PC-9 (cell line): ENCODE measurements around the gene CALN1. TPM values are rescaled to one million over a fixed set of nuclear protein-coding genes. Genes with fewer than 3 reads are reported as not detected.

Source experiments
- BruUV-seq: library from RNA; stranded (reverse); fragments of 400-500 nt; replicated peaks from 2 replicates; lab custom pipeline; 2021; lab: Mats Ljungman, UMichigan
- CTCF ChIA-PET: fragments of 300-600 bp; sonication (Branson Sonifier 250); formaldehyde crosslinking; loops from one replicate; lab custom pipeline; 2022; ENCODE audit warnings: antibody characterized with exemption; lab: Charles Lee
- POLR2A ChIA-PET: fragments of 300-600 bp; sonication (Branson Sonifier 250); formaldehyde crosslinking; loops from one replicate; lab custom pipeline; 2022; ENCODE audit warnings: antibody characterized with exemption; ENCODE audit not compliant: unreplicated experiment; lab: Charles Lee
- DNase-seq, 2 experiments: peaks; one replicate each; pipeline versions ENCODE4 v3.0.0 to v3.0.0-alpha.2; 2015 to 2022; ENCODE audit warnings: mixed read lengths in 1 of 2
- H2AFZ ChIP-seq: fragments of 200-600 bp; sonication (generic); 2 replicates; pipeline ENCODE4 v1.8.1; 2017; ENCODE audit warnings: antibody characterized with exemption
- H3F3A ChIP-seq: fragments of 200-600 bp; sonication (generic); 2 replicates; pipeline ENCODE4 v1.8.1; 2017; ENCODE audit warnings: antibody characterized with exemption, mild to moderate bottlenecking, low read depth; ENCODE audit not compliant: insufficient read depth
- H3K27ac ChIP-seq: fragments of 200-600 bp; sonication (generic); 2 replicates; pipeline ENCODE4 v1.6.1; 2016; ENCODE audit warnings: mixed run types
- H3K27me3 ChIP-seq: fragments of 200-600 bp; sonication (generic); 2 replicates; pipeline ENCODE4 v1.6.1; 2016; ENCODE audit warnings: low read depth, mixed run types; ENCODE audit not compliant: insufficient read depth
- H3K36me3 ChIP-seq: fragments of 200-600 bp; sonication (generic); 2 replicates; pipeline ENCODE4 v1.6.1; 2016; ENCODE audit warnings: low read depth, mixed run types
- H3K4me1 ChIP-seq: fragments of 200-600 bp; sonication (generic); replicated peaks from 2 replicates; pipeline ENCODE4 v1.6.1; 2016; ENCODE audit warnings: mixed run types; ENCODE audit not compliant: insufficient read depth
- H3K4me2 ChIP-seq: fragments of 200-600 bp; sonication (generic); 2 replicates; pipeline ENCODE4 v1.6.1; 2017; ENCODE audit warnings: mixed run types
- H3K4me3 ChIP-seq: fragments of 200-600 bp; sonication (generic); 2 replicates; pipeline ENCODE4 v1.6.1; 2016; ENCODE audit warnings: mixed run types
- H3K79me2 ChIP-seq: fragments of 200-600 bp; sonication (generic); 2 replicates; pipeline ENCODE4 v1.6.1; 2017; ENCODE audit warnings: low read depth, mixed run types
- H3K9me2 ChIP-seq: fragments of 200-600 bp; sonication (generic); 2 replicates; pipeline ENCODE4 v1.8.1; 2017; ENCODE audit warnings: mild to moderate bottlenecking; ENCODE audit not compliant: insufficient read depth
- H3K9me3 ChIP-seq: fragments of 200-600 bp; sonication (generic); 2 replicates; pipeline ENCODE4 v1.8.1; 2016; ENCODE audit warnings: low read depth; ENCODE audit not compliant: insufficient read depth
- H4K20me1 ChIP-seq: fragments of 200-600 bp; sonication (generic); 2 replicates; pipeline ENCODE4 v1.8.1; 2017; ENCODE audit not compliant: insufficient read depth
- EZH2 ChIP-seq: fragments of 200-600 bp; sonication (generic); IDR thresholded peaks from 2 replicates; pipeline ENCODE4 v1.8.0; 2017; ENCODE audit warnings: antibody characterized with exemption, low read depth
- intact Hi-C: fragments of 100-400 bp; cut with micrococcal nuclease; formaldehyde crosslinking; loops from one replicate; pipeline ENCODE4 v1.10.0; 2022; ENCODE audit not compliant: unreplicated experiment
- total RNA-seq: library from RNA; stranded (reverse); gene quantifications from 2 replicates; pipeline ENCODE4 v1.2.3, GENCODE V29; 2021
- TF ChIP-seq, protein P1 (sequence below): fragments of 200-600 bp; sonication (generic); conservative IDR thresholded peaks from 2 replicates; pipeline ENCODE4 v1.6.1; 2017; ENCODE audit warnings: mixed run types, antibody characterized with exemption, mild to moderate bottlenecking, moderate library complexity

Gene CALN1
- total RNA-seq, 1 experiment from 2014 or later = not detected

DNA sequence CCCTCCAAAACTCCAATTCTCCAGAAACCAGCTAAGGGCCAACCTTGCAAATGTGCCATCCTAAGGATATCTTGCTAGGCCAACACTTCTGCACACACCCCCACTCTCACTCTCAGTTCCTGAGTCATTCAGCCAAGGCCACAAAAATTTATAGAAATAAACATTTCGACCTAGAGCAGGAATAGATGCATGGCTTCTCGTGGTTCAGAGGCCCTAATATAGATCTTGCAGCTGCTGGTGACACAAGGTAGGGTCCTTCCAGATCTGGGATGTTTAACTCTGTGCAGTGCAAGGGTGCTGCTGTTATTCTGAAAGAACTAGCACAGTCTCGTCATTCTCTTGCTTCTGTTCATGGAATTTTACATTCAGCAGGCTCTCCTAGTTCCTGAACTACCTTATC, 369.3 kb downstream of the CALN1 start:
- H3K36me3 ChIP-seq = no peaks in the 10 kb centered on the region
- TF ChIP-seq, protein P1, sequence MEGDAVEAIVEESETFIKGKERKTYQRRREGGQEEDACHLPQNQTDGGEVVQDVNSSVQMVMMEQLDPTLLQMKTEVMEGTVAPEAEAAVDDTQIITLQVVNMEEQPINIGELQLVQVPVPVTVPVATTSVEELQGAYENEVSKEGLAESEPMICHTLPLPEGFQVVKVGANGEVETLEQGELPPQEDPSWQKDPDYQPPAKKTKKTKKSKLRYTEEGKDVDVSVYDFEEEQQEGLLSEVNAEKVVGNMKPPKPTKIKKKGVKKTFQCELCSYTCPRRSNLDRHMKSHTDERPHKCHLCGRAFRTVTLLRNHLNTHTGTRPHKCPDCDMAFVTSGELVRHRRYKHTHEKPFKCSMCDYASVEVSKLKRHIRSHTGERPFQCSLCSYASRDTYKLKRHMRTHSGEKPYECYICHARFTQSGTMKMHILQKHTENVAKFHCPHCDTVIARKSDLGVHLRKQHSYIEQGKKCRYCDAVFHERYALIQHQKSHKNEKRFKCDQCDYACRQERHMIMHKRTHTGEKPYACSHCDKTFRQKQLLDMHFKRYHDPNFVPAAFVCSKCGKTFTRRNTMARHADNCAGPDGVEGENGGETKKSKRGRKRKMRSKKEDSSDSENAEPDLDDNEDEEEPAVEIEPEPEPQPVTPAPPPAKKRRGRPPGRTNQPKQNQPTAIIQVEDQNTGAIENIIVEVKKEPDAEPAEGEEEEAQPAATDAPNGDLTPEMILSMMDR = no peak
- TF ChIP-seq EZH2 = no peak
- H3K9me3 ChIP-seq = no peaks in the 10 kb centered on the region
- H3K4me2 ChIP-seq = no peak overlapping the region
- ChIA-PET POLR2A (no interaction called here), CTCF (no interaction called here)
- peaks cover 6% of the 10 kb centered on the region; the same call in 1 of the 2 replicates for H3K27me3 ChIP-seq
- no peaks in the 10 kb centered on the region for H4K20me1 ChIP-seq
- H2AFZ ChIP-seq = no peak overlapping the region
- no peaks in the 10 kb centered on the region for H3F3A ChIP-seq
- intact Hi-C loops = no loop called here
- H3K9me2 ChIP-seq = no peaks in the 10 kb centered on the region
- no peak overlapping the region for H3K27ac ChIP-seq
- DNase-seq = no peak
- H3K4me3 ChIP-seq = no peak overlapping the region
- H3K4me1 ChIP-seq = no peaks in the 10 kb centered on the region
- no TSS peak for BruUV-seq
- no peaks in the 10 kb centered on the region for H3K79me2 ChIP-seq

DNA sequence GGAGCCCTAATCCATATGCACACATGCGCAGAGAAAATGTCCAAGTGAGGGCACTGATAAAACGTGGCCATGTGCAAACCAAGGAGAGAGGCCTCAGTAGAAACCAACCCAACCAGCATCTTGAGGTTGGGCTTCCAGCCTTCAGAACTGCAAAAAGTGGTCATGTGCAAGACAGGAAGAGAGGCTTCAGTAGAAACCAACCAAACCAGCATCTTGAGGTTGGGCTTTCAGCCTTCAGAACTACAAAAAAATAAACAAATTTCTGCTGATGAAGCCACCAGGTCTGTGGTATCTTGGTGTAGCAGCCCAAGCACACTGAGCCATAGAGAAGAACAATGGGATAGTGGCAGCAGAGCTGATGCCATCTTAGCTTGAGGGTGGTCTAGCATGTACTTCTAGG, 371.5 kb downstream of the CALN1 start:
- no peaks in the 10 kb centered on the region for H3K79me2 ChIP-seq
- H3K4me3 ChIP-seq = no peak overlapping the region
- CTCF ChIA-PET = no interaction called here
- H3K27me3 ChIP-seq = 0 out of 2 replicates have a peak, but pooled peaks cover 5% of the 10 kb centered on the region
- intact Hi-C loops = no loop called here
- no peak overlapping the region for H2AFZ ChIP-seq
- no peak overlapping the region for H3K27ac ChIP-seq
- POLR2A ChIA-PET = no interaction called here
- no peaks in the 10 kb centered on the region for H4K20me1 ChIP-seq
- no peak for DNase-seq
- TF ChIP-seq, protein P1 = no peak
- H3K9me3 ChIP-seq = no peaks in the 10 kb centered on the region
- no peaks in the 10 kb centered on the region for H3K9me2 ChIP-seq
- no peaks in the 10 kb centered on the region for H3K36me3 ChIP-seq
- no TSS peak for BruUV-seq
- no peaks in the 10 kb centered on the region for H3F3A ChIP-seq
- no peak overlapping the region for H3K4me2 ChIP-seq
- no peaks in the 10 kb centered on the region for H3K4me1 ChIP-seq

DNA sequence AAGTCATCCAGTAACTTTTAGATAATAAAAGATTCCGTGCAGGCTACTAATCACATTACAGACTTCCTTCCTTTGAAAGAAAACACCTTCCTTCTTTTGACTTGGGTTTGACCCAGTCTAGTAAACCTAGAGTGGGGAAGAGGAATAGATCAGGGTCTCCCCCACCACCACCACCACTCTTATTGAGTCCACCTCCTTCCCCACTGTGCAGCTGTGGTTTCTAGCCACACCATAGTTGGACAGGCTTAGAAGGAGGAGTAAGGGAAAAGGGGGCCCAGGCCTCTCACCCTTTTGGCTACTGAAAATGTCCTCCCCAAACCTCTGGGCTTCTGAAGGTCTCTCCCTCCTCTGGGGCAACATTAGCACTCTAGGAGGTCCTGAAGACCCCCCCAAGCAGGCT, 372.7 kb downstream of the CALN1 start:
- CTCF ChIA-PET = no interaction called here
- H3K9me3 ChIP-seq = no peaks in the 10 kb centered on the region
- H3K27ac ChIP-seq = no peak overlapping the region
- intact Hi-C loops = no loop called here
- TF ChIP-seq, protein P1 = no peak
- TF ChIP-seq EZH2 = no peak
- no peaks in the 10 kb centered on the region for H3K79me2 ChIP-seq
- 0 out of 2 replicates have a peak, but pooled peaks cover 7% of the 10 kb centered on the region for H3K27me3 ChIP-seq
- no peak for DNase-seq
- H3K4me3 ChIP-seq = no peak overlapping the region
- H4K20me1 ChIP-seq = no peaks in the 10 kb centered on the region
- no peaks in the 10 kb centered on the region for H3F3A ChIP-seq
- no peaks in the 10 kb centered on the region for H3K9me2 ChIP-seq
- H3K36me3 ChIP-seq = no peaks in the 10 kb centered on the region
- POLR2A ChIA-PET = no interaction called here
- no TSS peak for BruUV-seq
- no peak overlapping the region for H2AFZ ChIP-seq
- no peaks in the 10 kb centered on the region for H3K4me1 ChIP-seq
- no peak overlapping the region for H3K4me2 ChIP-seq
